Gastroesophageal sphincter (tissue), 3 donors: ENCODE results near the gene WASHC2A.
"Not testable (repeated sequence)": the region's sequence is repeated elsewhere in the genome, so short reads cannot be mapped to it uniquely, and the experiment has no call there.

Source experiments
- POLR2A ChIP-seq, 2 donors: fragments of 450-650 bp; IDR thresholded peaks; one replicate each; pipeline ENCODE4 v1.6.1; 2017; ENCODE audit warnings: antibody characterized with exemption in 2 of 2, mild to moderate bottlenecking in 2 of 2, moderate library complexity in 1 of 2
- TF ChIP-seq, protein P1 (sequence below), 4 experiments: fragments of 200-600 bp in 2 of 4; fragments of 450-650 bp in 2 of 4; sonication (generic) in 1 of 4; IDR thresholded peaks; one replicate each; pipeline ENCODE4 v1.5.1; 2017 to 2019; ENCODE audit warnings: antibody characterized with exemption in 4 of 4, mild to moderate bottlenecking in 2 of 4, moderate library complexity in 2 of 4

DNA sequence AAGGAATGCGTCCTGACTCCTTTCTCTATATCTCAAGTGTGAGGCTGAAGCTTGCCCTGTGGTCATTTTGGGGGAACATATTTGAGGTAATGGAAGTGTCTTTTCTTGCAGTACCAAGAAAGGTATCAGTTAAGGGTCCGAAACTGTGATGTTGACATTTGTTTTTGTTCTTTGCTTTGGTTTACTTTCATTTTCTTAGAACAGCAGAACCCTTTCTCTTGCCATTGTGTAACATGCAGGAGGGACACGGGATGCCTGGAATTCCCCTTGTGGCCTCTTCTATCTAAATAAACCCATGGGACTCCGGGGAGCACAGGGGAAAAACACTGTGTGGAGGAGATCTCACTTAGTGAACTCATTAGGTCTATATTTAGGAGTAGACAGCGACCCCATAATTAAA, 34.5 kb downstream of the WASHC2A start:
- TF ChIP-seq, protein P1, sequence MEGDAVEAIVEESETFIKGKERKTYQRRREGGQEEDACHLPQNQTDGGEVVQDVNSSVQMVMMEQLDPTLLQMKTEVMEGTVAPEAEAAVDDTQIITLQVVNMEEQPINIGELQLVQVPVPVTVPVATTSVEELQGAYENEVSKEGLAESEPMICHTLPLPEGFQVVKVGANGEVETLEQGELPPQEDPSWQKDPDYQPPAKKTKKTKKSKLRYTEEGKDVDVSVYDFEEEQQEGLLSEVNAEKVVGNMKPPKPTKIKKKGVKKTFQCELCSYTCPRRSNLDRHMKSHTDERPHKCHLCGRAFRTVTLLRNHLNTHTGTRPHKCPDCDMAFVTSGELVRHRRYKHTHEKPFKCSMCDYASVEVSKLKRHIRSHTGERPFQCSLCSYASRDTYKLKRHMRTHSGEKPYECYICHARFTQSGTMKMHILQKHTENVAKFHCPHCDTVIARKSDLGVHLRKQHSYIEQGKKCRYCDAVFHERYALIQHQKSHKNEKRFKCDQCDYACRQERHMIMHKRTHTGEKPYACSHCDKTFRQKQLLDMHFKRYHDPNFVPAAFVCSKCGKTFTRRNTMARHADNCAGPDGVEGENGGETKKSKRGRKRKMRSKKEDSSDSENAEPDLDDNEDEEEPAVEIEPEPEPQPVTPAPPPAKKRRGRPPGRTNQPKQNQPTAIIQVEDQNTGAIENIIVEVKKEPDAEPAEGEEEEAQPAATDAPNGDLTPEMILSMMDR (IDR thresholded peaks at IDR 0.05), result not testable (repeated sequence)
- not testable (repeated sequence) for TF ChIP-seq POLR2A (IDR thresholded peaks at IDR 0.05)
